Muscle of arm (tissue), 12 donors: Measurements from ENCODE around the gene FTL. TPM values are rescaled to one million over a fixed set of nuclear protein-coding genes. Genes with fewer than 3 reads are reported as not detected.

Experiments used
- DNase-seq: peaks from one replicate; pipeline ENCODE4 v3.0.0-alpha.2; 2013
- polyA plus RNA-seq, 12 donors: library from polyadenylated mRNA; unstranded; fragments of 120-200 nt; gene quantifications; one replicate each; pipeline ENCODE4 v1.2.1, GENCODE V29; 2013; ENCODE audit not compliant: insufficient read length in 12 of 12

The FTL gene
- polyA plus RNA-seq, 12 donors, result 466 to 1,078 (median 553) TPM; not detected in 1

DNA sequence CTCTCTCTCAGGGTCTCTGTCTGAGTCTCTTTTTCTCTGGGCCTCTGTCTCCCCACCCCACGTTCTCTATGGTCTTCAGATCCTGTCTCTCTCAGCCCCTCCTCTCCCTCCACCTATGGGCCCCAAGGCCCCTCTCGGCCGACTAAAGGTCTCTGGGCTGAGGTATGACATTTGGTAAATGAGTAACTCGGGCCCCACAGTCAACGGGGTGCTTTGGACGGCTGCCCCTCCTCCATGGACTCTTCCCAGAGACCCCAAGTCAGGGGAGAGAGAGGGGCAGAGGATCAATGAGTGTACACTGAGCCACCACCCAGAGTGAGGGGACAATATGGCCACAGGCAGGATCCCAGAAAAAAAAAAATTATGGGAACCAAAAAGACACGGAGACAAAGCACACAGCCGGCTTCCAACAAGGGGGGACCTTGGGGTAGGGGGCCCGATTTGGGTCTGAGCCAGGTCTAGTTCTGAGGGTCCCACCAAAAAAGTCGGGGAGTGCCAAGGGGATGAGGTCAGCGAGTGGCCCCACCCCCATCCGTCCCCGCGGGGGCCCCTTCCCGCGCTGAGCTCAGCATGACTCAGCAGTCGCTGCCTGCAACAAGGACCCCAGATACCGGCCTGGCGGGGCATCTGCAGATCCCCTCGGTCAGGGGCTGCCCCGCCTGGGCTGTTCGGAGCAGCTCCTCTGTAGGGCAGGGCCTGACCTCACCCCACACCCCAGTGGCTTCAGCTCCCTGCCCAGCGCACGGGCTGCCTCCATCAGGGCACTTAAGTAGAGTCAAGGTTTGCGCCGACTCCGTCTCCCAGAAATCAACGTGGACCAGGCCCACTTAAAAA, 1.5 kb upstream of the FTL start:
- DNase-seq, result peak; percentile 78

DNA sequence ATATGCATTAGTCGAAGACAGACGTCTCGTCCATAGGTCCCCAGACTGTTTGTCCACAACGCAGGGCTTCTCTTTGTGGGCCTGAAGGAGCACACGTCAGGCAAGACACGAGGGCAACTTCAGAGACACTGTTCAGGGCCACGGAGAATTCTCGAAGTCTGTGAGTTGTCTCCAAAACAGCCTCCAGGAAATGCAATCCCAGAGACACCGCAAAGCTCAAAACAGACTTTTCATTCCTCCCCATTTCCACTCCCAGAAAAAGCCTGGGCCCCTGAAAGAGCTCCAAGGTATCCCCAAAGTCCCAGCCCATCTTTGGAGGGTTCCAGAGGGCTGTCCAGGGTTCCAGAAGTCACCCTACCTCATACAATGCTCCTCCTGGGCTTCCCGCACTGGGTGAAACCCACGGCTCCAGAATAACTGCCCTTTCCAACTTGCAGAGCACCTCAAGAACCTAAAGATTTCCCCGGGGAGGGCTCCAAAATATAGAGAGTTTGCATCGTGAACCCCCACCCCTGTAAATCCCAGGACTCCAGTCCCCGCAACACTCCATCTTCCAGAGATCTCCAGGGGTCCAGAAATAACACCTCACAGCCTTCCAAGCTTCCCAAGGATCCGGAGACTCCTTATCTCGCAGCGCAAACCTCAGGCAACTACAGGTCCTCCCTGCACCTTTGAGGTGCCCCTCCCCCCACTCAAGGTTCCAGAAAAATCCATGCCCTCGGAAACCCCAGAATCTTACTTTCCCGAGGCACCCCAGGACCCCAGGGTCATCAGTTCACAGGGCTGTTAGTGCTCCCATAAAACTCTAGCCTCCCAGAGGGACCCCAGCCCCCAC, 687 bp upstream of the FTL start:
- DNase-seq, result no peak

DNA sequence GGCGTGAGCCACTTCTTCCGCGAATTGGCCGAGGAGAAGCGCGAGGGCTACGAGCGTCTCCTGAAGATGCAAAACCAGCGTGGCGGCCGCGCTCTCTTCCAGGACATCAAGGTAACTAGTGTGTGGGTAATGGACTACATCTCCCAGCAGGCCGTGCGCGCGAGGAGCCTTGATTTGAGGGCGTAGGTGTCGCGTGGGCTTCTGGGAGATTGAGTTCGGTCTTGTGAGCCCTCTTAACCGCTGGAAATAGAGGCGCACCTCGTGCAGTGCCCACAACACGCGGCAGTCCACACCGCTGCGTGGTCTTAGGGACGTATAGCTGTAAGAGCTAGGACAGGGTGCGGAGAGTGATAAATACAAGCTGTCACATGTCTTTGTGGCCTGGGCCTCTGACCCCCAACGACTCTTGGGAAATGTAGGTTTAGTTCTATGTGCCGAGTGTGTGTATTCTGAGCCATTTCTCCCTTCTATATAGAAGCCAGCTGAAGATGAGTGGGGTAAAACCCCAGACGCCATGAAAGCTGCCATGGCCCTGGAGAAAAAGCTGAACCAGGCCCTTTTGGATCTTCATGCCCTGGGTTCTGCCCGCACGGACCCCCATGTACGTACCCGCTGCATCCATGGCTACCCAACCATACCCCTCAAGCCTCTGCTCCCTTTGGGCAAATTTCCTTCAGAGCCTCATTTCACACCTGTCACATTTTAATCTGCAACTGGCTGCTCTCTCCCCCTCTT, 864 bp downstream of the FTL start:
- peak; percentile 90 for DNase-seq

DNA sequence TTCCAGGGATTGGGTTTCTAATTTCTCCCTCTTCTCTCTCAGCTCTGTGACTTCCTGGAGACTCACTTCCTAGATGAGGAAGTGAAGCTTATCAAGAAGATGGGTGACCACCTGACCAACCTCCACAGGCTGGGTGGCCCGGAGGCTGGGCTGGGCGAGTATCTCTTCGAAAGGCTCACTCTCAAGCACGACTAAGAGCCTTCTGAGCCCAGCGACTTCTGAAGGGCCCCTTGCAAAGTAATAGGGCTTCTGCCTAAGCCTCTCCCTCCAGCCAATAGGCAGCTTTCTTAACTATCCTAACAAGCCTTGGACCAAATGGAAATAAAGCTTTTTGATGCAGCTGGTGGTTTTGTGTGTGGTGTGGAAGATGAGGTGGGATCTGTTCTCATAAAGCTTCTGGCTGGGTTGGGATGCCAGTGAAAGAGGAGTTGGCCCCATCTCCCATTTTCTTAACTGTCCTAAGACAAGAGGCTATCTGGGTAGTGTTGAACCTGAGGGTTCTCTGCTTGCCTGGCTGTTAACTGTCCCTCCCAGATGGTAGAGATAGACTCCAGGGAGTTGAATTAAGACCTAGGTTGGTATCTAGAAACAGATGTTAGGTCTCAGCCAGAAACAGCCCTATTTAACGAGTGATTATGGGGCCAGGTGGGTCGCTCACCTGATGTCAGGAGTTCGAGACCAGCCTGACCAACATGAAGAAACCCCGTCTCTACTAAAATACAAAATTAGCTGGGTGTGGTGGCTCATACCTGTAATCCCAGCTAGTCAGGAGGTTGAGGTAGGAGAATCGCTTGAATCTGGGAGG, 1.6 kb downstream of the FTL start:
- no peak for DNase-seq

- no peak for DNase-seq
Measured at GRCh38 chr19:48967346-48968178, 2.5 kb downstream of the FTL start.

DNA sequence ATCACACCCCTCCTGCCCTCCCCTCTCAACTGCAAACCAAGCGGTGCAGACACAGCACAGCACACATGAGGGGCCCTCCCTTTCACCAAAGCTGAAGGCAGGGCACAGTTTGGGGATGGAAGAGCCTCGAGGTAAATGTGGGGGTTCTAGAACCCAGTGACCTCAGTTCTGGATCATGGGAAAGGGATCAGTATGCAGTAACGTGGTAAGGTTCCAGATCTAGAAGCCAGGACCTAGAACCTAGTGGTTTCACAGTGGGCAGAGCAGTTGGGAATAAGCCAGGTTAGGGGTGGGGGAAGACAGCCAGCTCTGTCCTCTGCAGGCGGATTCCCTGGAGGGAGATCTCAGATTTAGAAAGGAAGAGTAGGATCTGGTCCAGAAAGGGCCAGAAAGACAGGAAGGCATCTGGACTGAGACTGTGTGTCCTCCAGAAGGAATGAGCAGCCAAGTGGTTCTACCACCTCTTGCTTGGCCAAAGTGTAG, 3.1 kb downstream of the FTL start:
- no peak for DNase-seq

DNA sequence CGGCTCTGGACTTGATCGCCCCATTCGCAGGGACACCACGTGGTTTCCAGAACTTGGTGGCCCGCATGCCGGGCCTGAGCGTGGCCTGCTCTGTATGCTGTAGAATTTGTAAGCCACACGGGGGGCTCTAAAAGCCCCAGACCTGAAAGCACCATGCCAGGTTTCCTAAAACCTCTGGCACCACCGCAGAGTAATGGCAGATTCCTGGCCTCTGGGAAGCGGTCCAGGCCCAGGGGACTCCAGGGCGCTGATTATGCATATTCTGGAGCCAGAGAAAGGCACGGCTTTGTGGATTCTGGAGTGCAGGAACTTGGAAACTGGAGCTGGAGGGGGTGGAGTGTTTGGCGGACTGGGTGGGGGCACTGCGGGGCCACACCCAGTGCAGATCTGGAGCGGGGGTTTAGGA, 3.7 kb downstream of the FTL start:
- DNase-seq, result no peak

- no peak for DNase-seq
Measured at GRCh38 chr19:48969276-48970138, 4.4 kb downstream of the FTL start.

- DNase-seq, result no peak
Measured at GRCh38 chr19:48970139-48970766, 5.1 kb downstream of the FTL start.

GRCh38 chr19:48970923-48971395, 5.8 kb downstream of the FTL start:
- DNase-seq, result peak; percentile 87

GRCh38 chr19:48975947-48976847, 11.1 kb downstream of the FTL start:
- DNase-seq, result no peak

DNA sequence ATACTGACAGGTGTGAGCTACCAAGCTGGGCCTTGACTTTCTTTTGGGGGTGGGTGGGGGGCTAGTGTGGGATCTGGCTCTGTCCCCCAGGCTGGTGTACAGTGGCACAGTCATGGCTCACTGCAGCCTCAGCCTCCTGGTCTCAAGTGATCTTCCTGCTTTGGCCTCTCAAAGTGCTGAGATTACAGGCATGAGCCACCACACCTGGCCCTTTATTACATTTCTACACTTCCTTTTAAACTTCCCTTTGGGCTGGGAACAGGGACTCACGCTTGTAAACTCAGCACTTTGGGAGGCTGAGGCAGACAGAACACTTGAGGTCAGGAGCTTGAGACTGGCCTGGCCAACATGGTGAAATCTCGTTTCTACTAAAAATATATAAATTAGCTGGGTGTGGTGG, 12.0 kb downstream of the FTL start:
- no peak for DNase-seq

GRCh38 chr19:48982280-48982679, 17.2 kb downstream of the FTL start:
- no peak for DNase-seq

DNA sequence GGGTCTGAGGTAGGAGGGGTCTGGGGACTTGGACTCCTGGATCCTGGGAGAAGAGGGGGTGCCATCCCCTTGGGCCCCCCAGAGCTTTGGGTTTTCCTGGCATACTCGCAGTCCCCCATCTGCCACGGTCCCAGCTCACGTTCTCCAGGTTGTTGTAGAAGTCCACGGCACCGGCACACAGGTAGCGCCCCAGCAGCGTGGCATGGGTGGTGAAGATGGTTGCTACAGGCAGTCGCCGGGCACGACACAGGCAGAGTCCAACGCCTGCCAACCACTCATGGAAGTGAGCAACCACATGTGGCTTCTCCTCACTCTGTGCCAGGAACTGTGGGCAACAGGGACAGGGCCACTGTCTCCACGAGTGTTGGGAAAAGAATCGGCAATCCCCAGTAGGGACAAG, 20.6 kb downstream of the FTL start:
- no peak for DNase-seq

- no peak for DNase-seq
Measured at GRCh38 chr19:48986211-48986610, 21.1 kb downstream of the FTL start.

DNA sequence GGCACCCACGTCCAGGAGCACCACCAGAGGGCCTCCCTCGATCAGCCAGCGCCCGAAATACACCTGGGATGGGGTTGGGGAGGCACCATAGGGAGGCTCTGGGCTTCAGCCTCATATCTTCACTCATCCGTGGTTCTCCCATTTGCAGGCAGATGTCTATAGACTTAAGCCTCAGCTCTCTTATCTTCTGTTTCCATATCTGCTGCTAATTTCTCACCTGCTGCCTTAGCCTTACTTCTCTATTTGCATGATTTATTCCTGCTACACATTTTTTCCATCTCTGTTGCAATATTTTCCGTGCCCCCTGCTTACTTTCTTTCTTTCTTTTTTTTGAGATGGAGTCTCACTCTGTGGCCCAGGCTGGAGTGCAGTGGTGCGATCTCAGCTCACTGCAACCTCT, 22.2 kb downstream of the FTL start:
- DNase-seq, result no peak

- no peak for DNase-seq
Measured at GRCh38 chr19:48988286-48988685, 23.2 kb downstream of the FTL start.

GRCh38 chr19:48988860-48989259, 23.8 kb downstream of the FTL start:
- no peak for DNase-seq
